ENCODE data around the gene TMEM267.
A peak's percentile ranks its signal among the peaks of the same experiment; 100 is the strongest.
"Not testable (repeated sequence)": the region's sequence is repeated elsewhere in the genome, so short reads cannot be mapped to it uniquely, and the experiment has no call there.

Gene TMEM267, protein sequence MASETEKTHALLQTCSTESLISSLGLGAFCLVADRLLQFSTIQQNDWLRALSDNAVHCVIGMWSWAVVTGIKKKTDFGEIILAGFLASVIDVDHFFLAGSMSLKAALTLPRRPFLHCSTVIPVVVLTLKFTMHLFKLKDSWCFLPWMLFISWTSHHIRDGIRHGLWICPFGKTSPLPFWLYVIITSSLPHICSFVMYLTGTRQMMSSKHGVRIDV
- 14.1 to 17.5 reads per million in 2 donors for total RNA-seq

DNA sequence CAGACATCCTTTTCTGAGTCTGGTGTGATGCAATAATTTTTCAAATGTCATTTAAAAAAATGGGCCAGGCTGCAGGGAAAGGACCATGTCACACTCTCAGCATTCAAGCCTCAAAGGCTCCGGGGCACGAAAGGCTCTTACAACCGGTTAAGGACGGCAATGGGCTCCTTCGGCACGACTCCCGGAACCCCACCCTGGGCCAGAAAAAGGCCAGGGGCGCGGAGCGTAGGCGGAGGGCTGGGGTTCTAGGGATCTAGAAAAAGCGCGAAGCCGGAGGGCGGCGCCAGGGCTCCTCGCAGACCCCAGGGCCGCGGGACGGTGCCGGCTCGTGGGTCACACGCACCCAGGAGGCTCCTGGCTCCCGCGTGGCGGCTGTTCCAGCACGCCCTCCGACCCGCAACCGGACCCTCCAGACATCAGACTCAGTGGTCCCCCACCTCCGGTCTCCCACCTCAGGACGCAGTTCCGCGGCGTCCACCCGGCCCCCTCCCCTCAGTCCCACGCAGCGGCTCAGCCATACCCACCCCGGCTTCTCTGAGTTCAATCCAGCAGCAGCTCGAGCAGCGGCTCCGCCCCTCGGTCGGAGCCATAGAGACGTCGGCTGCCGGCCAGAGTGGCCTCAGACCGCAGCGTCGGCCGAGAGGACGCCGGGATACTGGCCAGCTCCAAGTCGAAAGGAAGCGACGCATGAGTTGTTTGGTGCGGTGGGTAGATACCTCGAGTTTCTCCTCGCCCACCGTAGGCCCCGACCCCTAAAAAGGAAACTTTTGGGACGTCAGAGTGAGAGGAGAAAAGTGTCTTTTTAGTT is at the start of gene TMEM267:
Gene TMEM267, minus strand, starts transcription at position 568 of the 808 bp plus-strand sequence. CDS start 29,896 bp downstream, outside the sequence.
- DNase-seq, result peak; percentile 75

DNA sequence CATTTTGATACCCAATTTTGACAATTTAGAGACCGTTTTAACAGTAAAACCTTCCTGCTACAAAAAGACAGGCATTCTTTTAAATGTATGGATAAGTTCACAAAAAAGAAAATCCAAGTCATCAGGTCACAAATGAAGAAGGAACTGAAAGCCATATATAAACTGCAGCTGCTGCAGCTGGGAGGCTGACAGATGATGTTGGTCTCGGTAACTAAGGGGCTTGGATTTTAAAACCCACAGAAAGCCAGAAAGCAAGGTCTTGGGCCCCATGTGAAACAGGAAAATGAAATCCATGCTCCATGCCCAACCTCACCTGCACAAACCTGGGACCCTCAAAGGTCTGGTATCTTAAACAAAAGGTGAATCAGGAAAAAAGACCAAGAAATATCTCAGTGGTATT is 47.0 kb upstream of the TMEM267 start:
- DNase-seq, result no peak

DNA sequence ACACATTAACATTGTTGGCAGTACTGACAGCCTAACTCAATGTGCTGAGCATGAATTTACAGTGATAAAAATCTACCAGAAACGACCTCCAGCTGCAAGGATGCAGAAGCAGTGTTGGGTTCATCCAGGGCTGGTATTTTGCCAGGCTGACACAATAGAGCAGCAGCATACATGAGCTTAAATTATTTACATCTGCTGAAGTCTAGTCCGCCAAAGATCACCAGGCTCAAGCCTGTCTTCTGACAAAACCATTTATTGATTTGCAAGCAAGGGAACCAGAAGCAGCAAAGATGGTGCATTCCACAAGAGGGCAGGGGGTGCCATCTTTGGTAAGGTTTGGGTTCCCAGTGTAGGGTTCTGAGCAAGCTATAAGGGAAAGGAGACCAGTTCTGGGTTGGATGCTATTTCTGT is 40.0 kb upstream of the TMEM267 start:
- no peak for DNase-seq

DNA sequence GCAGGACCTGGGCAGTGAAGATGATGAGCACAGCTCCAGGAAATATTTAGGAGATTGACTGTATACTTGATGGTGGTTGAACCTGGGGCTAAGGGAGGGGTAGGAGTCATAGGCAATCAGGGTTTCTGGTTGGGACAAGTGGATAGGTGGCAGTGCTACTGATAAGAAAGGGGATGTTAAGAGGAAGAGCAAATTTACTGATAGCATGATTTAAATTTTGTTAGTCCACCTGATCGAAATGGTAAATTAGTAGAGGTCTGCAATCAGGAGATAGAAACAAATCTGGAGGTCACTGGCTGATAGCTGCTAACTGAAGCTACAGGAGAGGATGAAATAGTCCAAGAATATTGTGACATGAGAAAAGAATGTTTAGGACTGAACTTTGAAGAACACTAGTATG is 37.0 kb upstream of the TMEM267 start:
- DNase-seq, result no peak

DNA sequence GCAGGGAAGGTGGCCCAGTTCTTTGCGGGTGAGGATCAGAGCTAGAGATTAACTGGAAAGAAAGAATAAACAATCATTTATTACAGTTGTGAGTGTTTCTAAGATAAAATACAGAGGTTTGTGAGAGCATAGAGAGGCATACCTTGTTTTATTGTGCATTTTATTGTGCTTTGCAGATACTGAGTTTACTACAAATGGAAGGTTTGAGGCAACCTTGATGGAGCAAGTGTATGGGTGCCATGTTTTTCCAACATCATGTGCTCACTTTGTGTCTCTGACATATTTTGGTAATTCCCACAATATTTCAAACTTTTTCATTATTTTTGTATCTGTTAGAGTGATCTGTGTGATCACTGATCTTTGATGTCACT is 32.0 kb upstream of the TMEM267 start:
- no peak for DNase-seq

DNA sequence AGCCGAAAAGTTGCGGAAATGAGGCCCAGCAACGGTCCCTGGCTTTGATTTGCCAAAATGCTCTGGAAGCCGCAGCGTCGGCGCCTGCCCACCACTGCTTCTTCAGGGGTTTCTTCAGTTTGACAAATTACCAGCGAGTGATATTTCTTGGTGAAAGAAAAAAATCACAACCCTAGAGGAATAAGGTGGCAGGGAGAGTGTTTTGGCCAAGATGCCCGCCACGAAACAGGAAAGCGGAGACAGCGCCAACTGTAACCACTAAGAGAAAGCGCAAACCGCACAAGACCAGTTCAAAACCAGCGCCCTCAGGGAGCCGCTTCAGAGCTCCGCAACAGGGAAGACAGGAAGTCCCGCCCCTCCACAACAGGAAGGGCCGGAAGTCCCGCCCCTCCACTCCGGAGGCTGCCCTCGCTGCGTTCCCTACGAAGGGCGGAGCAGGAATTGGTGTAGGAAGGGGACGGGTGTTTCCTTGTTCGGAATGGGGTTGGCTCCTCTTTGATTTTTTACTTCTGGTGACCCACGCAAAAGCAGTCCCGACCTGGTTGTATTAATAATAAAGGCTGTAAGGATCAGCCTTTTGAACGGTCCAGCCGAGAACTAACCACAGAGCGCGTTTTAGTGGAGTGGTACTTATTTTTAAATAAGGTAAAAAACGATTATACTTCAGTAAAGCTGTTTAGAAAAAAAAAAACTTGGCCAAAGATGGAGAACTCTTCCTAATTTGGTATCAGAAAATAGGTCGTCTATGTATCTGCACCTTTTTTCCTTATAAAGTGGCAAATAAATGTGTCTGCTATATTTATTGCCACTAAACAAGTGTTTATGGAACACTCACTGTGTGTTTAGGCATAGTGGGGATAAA is 31.4 kb upstream of the TMEM267 start, which contains the start of gene C5orf34:
Gene C5orf34, minus strand, starts transcription at position 333 of the 862 bp plus-strand sequence. CDS start 5,809 bp downstream, outside the sequence.
- DNase-seq, result peak; percentile 65

DNA sequence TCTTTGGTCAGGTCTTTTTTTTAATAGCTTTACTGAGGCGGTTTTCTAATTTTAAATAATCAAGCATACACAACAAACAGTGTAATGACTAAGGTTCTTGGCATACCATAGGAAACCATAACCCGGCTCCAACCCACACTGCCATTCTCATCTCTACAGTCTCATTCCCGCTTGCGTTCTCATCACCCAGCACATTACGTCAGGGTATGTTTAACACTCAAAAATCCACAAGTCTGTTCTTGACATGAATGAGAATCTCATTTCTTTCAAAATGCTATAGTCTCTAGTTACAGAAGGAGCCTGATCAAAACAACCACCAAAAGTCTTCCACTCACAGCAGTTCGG is 30.8 kb upstream of the TMEM267 start:
- DNase-seq, result no peak

DNA sequence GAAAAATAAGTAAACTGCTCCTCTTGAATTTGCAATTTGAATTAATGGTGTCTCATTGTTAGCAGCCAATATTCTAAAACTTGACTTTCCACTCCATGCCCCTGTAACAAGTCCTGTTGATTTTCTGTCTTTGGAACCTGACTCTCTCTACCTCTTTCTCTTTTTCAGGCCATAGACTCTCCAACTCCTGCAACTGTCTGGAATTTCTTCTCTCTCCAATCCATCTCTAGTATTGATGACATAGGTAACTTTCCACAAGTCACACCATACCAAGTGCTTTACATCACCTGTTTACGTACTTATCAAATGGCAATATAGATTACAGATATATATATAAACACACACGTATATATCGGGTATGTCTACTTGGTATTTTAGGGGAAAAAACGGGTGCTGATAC is 30.4 kb upstream of the TMEM267 start:
- DNase-seq, result no peak

DNA sequence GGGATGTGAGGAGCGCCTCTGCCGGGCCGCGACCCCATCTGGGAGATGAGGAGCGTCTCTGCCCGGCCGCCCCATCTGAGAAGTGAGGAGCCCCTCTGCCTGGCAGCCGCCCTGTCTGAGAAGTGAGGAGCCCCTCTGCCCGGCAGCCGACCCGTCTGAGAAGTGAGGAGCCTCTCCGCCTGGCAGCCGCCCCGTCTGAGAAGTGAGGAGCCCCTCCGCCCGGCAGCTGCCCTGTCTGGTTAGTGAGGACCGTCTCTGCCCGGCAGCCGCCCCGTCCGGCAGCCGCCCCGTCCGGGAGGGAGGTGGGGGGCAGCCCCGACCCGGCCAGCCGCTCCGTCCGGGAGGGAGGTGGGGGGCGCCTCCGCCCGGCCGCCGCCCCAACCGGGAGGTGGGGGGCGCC is 27.4 kb upstream of the TMEM267 start:
- not testable (repeated sequence) for DNase-seq

DNA sequence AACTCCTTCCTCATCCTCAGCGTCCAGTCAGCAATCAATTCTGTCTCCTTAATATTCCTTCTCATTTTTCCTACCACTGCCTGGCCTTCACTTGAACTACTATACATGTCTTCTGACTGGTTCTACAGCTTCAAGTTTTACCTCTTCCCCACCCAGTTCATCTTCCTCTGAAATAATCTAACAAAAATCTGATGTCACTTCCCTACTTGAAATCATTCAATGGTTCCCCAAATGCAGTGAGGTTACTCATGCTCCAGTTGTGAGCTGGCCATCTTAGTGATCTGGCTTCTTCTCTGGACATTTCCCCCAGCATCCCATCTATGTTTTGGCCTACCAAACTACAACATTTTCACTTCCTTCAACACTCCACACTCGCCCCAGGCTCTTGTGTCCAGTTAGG is 14.9 kb upstream of the TMEM267 start:
- DNase-seq, result no peak

DNA sequence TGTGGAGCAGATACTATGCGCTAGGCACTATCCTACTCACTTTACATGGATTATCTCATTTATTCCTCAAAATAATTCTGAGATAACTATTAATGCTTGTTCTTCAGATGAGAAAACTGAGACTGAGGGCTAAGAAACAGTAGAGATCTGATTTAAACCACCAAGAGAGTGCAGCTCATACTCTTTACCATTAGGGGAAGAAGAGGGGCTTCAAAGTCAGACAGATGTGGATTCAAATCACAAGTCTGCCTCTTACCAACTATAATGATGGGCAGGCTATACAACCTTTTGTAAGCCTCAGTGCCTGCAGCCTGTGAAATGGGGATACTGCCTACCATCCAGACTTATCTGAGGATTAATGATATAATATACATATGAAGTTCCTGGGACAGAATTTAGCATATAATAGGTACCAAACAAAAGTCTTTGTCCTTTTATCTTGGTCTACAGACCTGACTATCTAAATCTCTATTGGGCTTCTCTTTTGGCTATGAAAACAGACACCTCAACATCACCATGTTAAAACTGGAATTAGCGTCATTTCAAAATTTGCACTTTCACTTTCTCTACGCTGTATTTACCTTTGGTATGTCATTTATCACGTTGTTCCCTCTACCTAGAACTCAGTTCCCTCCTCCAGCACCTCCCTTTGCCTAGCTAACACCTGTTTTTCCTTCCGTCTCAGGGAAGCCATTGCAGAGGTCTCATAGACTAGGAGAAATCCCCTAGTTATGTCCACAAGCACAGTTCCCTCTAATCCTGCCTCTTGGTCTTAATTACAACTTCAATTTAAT is 13.8 kb upstream of the TMEM267 start:
- DNase-seq, result no peak

DNA sequence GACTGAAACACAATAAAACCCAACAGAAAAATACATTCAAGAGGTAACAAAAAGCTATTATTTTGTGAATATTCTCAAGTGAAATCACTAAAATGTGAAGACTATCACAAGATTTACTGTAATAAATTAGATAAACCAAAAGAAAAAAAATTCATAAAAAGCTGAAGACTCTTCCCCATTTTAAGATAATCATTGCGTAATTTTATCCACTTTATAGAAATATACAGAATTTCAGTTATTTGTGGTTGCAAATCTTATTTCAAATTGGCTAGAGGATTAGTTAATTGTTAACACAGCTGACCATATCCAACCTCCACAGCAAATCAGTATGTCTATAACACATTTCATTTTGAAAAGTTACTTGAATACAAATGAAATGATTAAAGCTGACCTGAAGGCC is 7.7 kb upstream of the TMEM267 start:
- no peak for DNase-seq

DNA sequence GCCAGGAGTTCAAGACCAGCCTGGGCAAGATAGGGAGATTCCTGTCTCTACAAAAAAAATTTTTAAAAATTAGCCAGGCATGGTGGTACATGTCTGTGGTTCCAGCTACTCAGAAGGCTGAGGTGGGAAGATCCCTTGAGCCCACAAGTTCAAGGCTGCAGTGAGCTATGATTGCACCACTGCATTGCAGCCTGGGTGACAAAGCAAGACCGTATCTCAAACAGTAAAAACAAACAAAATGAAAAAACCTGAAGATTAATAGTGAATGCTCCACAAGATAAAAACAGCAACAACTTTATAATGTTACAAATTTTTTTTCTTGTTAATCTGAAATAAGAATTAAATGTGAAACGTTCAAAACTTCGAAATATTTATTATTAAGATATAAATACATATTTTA is 2.7 kb upstream of the TMEM267 start:
- DNase-seq, result no peak

DNA sequence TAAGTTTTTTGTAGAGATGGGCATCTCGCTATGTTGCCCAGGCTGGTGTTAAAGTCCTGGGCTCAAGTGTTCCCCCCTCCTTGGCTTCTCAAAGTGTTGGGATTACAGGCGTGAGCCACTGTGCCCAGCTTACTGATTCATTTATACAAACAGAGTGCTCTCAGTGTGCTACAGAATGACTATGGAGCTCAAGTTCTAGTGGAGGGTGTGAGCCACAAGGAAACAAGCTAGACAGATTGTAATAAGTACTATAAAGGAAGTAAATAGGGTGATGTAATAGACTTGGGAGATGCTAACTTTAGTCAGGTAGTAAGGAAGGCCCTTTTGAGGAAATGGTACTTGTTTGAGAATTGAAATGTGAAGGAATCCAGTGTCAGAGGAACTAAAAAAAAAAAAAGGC is 1.7 kb upstream of the TMEM267 start:
- DNase-seq, result no peak

DNA sequence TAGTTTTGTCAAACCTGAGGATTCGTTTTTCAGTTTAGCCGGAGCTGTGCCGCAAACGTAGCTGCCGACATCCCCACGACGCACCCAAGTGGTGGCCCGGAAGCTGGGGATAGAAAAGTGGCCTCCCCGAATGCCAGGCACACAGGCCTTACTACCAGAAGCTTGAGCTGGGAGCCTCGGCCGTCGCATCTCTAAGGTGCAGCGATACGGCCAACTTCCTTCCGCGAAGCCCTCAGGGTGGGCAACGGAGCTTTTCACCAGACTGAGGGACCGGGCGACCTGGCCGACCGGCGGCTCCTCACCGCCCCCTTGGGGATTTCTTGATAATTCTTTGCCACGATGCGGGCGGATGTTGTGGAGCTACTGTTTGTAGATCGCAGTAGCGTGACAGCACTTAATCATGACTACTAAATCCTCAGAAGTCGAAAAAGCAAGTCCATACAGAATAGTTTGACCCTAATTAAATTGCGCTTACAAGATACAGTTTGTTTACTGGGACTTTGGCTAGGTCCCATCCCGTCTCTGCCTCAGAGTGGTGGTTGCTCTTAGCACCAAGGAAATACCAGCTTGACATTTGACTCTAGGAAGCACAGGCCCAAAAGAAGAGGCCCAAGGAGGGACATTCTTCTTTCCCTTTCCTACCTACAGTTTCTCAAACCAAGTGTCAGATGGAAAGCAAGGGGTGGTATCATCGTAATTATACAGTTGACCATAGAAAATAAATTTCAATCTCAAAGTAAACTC is 613 bp upstream of the TMEM267 start:
- DNase-seq, result peak; percentile 42

DNA sequence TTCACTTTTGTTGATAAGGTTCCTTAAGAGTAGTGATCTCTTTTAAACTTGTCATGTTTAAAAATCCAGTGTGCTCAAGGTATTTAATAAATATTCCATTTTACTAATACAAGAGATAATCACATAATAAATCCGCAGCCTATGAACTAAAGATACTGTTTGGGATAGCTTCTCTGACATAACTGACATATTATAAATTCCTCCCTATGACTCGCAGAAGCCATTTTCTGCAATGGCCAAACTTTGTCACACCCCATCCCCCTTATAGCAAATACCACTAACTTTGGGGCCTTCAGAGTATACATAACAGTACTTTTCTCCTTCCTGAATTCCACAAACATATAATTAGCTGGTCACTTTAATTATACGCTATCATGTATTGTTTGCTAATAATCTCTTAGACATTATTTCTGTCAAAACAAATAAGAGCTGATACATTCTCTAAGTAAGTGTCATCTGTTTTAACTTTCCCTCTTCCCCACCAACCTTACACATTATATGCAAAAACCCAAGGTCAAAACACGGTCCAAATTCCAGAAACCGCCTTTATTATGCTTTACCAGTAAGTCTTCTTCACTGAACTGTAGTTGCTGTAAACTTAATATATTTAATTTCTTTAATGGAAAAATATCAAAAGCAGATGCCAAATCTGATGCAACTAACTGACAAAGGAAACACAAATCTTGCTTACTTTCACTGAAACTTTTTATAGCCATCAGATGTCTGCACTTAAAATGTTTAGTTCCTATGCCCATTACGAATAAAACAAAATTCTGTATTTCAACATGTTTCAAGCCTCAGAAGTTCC is 971 bp downstream of the TMEM267 start:
- no peak for DNase-seq

DNA sequence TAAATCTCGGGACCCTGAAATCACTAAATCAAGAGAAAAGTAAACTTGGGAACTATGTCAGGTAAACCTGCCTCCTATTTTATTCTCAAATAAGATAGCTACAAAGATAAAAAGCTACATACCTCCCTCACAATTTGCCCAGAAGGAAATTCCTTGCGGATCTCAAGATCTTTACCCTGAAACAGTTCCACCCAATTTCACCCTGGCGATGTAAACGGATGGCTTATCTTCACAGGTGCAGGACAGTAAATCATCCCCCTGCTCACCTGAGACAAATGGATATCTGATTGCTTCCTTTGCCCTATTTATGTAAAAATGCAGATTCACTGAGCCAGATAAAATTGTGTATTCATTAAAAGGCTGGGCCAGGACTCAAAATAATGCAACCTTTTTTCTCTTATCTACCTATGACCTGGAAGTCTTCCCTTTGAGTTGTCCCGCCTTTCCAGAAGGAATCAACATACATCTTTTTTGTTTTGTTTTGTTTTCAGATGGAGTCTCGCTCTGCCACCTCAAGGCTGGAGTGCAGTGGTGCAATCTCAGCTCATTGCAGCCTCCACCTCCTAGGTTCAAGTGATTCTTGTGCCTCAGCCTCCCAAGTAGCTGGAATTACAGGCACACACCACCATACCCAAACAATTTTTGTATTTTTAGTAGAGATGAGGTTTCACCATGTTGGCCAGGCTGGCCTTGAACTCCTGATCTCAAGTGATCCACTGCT is 13.8 kb downstream of the TMEM267 start:
- DNase-seq, result no peak

DNA sequence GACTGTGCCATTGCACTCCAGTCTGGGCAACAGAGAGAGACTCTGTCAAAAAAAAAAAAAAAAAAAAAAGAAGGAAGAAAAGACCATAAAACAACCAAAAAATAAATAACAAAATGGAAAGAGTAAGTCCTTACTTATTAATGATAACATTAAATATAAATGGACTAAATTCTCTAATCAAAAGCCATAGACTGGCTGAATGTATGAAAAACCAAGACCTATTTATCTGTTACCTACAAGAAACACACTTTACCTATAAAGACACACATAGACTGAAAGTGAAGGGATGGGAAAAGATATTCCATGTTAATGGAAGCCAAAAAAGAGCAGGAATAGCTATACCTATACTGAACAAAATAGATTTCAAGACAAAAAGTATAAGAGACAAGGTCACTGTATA is 16.6 kb downstream of the TMEM267 start:
- no peak for DNase-seq

DNA sequence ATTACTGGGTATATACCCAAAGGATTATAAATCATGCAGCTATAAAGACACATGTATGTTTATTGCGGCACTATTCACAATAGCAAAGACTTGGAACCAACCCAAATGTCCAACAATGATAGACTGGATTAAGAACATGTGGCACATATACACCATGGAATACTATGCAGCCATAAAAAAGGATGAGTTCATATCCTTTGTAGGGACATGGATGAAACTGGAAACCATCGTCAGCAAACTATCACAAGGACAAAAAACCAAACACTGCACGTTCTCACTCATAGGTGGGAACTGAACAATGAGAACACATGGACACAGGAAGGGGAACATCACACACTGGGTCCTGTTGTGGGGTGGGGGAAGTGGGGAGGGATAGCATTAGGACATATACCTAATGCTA is 18.2 kb downstream of the TMEM267 start:
- DNase-seq, result not testable (repeated sequence)

DNA sequence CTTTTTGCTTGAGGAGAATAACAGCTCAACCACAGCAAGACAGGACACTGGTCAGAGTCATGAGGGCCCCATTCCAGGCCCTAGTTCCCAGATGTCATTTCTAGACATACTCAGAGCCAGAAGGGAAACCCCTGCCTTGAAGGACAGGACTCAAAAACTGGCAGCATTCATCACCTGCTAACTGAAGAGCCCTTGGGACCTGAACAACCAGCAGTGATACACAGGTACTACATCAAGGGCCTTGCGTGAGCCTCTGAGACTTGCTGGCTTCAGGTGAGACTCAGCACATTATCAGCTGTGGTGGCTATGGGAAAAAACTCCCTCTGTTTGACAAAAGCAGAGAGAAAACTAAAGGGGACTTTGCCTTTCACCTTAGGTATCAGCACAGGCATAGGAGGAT is 22.6 kb downstream of the TMEM267 start:
- no peak for DNase-seq
